ENCODE measurements around the gene KRTAP5-3. TPM values are rescaled to one million over a fixed set of nuclear protein-coding genes. Genes with fewer than 3 reads are reported as not detected.
"Not testable (repeated sequence)": the region's sequence is repeated elsewhere in the genome, so short reads cannot be mapped to it uniquely, and the experiment has no call there.

KRTAP5-3 gene
- polyA plus RNA-seq, 2 of the 4 experiments (the other 2 are of a cell fraction) = not detected

- peaks cover 12% of the 10 kb centered on the region for H3K9me3 ChIP-seq
- 80% methylated on average over 2 of the region's 2 CpGs for WGBS (ENCODE audit: missing lambda C conversion rate)
- H3K4me2 ChIP-seq; POLR2A ChIA-PET; ATAC-seq; H3K27ac ChIP-seq; FAIRE-seq; H3K4me1 ChIP-seq; DNase-seq (ENCODE audit: low read depth in 1 of 2, low spot score in 1 of 2); H3K4me3 ChIP-seq: not testable (repeated sequence)
- CTCF ChIA-PET = interaction anchor here (1.3 to 2.9 kb wide), 4 partner anchors 9 to 569 kb away, joined by 5 to 13 read pairs (median 8); no protein-coding TSS in a partner anchor
- peak; percentile 98 for TF ChIP-seq ZC3H11A (IDR thresholded peaks at IDR 0.05)
These were observed 25.4 kb downstream of the KRTAP5-3 start for GRCh38 chr11:1582909-1583308.

- no peaks in the 10 kb centered on the region for H3K4me1 ChIP-seq
- CTCF ChIA-PET = interaction anchor here (0.8 to 2.9 kb wide), 5 partner anchors 8 to 570 kb away, joined by 4 to 13 read pairs (median 6); no protein-coding TSS in a partner anchor
- H3K9me3 ChIP-seq = peaks cover 17% of the 10 kb centered on the region
- H3K4me2 ChIP-seq = no peak overlapping the region
- no peak overlapping the region for H3K4me3 ChIP-seq
- no peak overlapping the region for H3K27ac ChIP-seq
- no peak for TF ChIP-seq CEBPB (IDR thresholded peaks at IDR 0.05)
- no peak for TF ChIP-seq CBX8 (IDR thresholded peaks at IDR 0.05)
- TF ChIP-seq PBX3 (IDR thresholded peaks at IDR 0.05) = no peak
- TF ChIP-seq BCL3 (IDR thresholded peaks at IDR 0.05) = no peak
- TF ChIP-seq JUN (IDR thresholded peaks at IDR 0.05) = no peak
- TF ChIP-seq FOXS1 (CRISPR knock-in tag; IDR thresholded peaks at IDR 0.05) = no peak
- TF ChIP-seq ZSCAN20 (CRISPR knock-in tag; IDR thresholded peaks at IDR 0.05) = no peak
- no peak for TF ChIP-seq JUNB (IDR thresholded peaks at IDR 0.05)
- TF ChIP-seq ELK1 (IDR thresholded peaks at IDR 0.05; ENCODE audit: low read depth, low read length) = no peak
- no peak for TF ChIP-seq MAFK (IDR thresholded peaks at IDR 0.05; ENCODE audit: partially characterized antibody)
- no peak for TF ChIP-seq POLR2A (IDR thresholded peaks at IDR 0.05; ENCODE audit: low read length)
- TF ChIP-seq RCOR1 (IDR thresholded peaks at IDR 0.05; ENCODE audit: low read depth, low read length) = no peak
- TF ChIP-seq CBX2 (IDR thresholded peaks at IDR 0.05; ENCODE audit: borderline replicate concordance, low read depth) = no peak
- TF ChIP-seq MAZ (IDR thresholded peaks at IDR 0.05; ENCODE audit: borderline replicate concordance, low read depth, low read length) = no peak
- TF ChIP-seq KDM5A (IDR thresholded peaks at IDR 0.05) = no peak
- no peak for TF ChIP-seq NPAS2 (CRISPR knock-in tag; IDR thresholded peaks at IDR 0.05; ENCODE audit: borderline replicate concordance)
- no peak for TF ChIP-seq HES2 (IDR thresholded peaks at IDR 0.05)
- TF ChIP-seq CTCF (IDR thresholded peaks at IDR 0.05) = no peak
- FAIRE-seq (no peak), DNase-seq (ENCODE audit: low read depth in 1 of 2, low spot score in 1 of 2) (no peak), ATAC-seq (peak; percentile 45 to 56; a peak in 5 of 6 replicates)
- 43% methylated on average over 9 of the region's 9 CpGs for WGBS (ENCODE audit: missing lambda C conversion rate)
- POLR2A ChIA-PET = no interaction called here
These were observed 26.3 kb downstream of the KRTAP5-3 start for GRCh38 chr11:1581976-1582375.

- H3K4me3 ChIP-seq = no peak overlapping the region
- H3K4me1 ChIP-seq = peaks cover 16% of the 10 kb centered on the region
- no peak for FAIRE-seq
- no peak for ATAC-seq
- 72% methylated on average over 6 of the region's 6 CpGs for WGBS (ENCODE audit: missing lambda C conversion rate)
- no peak for TF ChIP-seq PHF8 (IDR thresholded peaks at IDR 0.05; ENCODE audit: borderline replicate concordance, low read depth)
- TF ChIP-seq NPAS2 (CRISPR knock-in tag; IDR thresholded peaks at IDR 0.05; ENCODE audit: borderline replicate concordance) = no peak
- no peak for TF ChIP-seq ELK1 (IDR thresholded peaks at IDR 0.05; ENCODE audit: low read depth, low read length)
- H3K4me2 ChIP-seq = no peak overlapping the region
- POLR2A ChIA-PET = no interaction called here
- CTCF ChIA-PET = interaction anchor here (0.7 to 26.3 kb wide), 14 partner anchors 11 to 581 kb away, joined by 3 to 719 read pairs (median 4); no protein-coding TSS in a partner anchor
- DNase-seq (ENCODE audit: low read depth in 1 of 2, low spot score in 1 of 2) = no peak
- no peak overlapping the region for H3K27ac ChIP-seq
- H3K9me3 ChIP-seq = peaks cover 17% of the 10 kb centered on the region
These were observed 31.4 kb downstream of the KRTAP5-3 start for GRCh38 chr11:1576825-1577224.

- Histone ChIP-seq H3K9me3 (peaks cover 17% of the 10 kb centered on the region), H3K4me1 (peaks cover 22% of the 10 kb centered on the region)
- H3K27ac ChIP-seq; H3K4me3 ChIP-seq; FAIRE-seq; DNase-seq (ENCODE audit: low read depth in 1 of 2, low spot score in 1 of 2); POLR2A ChIA-PET; H3K4me2 ChIP-seq; ATAC-seq: not testable (repeated sequence)
- 85% methylated on average over 16 of the region's 16 CpGs for WGBS (ENCODE audit: missing lambda C conversion rate)
- CTCF ChIA-PET = interaction anchor here (1.0 to 26.3 kb wide), 11 partner anchors 10 to 582 kb away, joined by 3 to 719 read pairs (median 6); partner anchors contain the start of genes KRTAP5-2 and KRTAP5-5
These were observed 32.5 kb downstream of the KRTAP5-3 start for GRCh38 chr11:1575756-1576155.

All from A549 (cell line).